Neural cell (in vitro differentiated cells): ENCODE results near the gene ARHGEF39. TPM values are rescaled to one million over a fixed set of nuclear protein-coding genes. Genes with fewer than 3 reads are reported as not detected.

Source experiments
- H2AFZ ChIP-seq: fragments of 200-600, 300-800 bp; sonication (generic), shearing (Covaris generic); 2 replicates; pipeline ENCODE4 v1.6.0; 2014; ENCODE audit warnings: low read depth, mild to moderate bottlenecking, antibody characterized with exemption, low read length, moderate library complexity
- H3F3A ChIP-seq: fragments of 200-600 bp; shearing (Covaris generic); 2 replicates; pipeline ENCODE4 v1.6.1; 2016; ENCODE audit warnings: mild to moderate bottlenecking, moderate library complexity, mixed read lengths, antibody characterized with exemption, low read length; ENCODE audit not compliant: insufficient read depth, poor library complexity, severe bottlenecking
- H3K27ac ChIP-seq: fragments of 200-600, 300-800 bp; sonication (generic), shearing (Covaris generic); 2 replicates; pipeline ENCODE4 v1.5.1; 2014; ENCODE audit warnings: mild to moderate bottlenecking, low read length, moderate library complexity
- H3K27me3 ChIP-seq: fragments of 300-800, 200-600 bp; sonication (generic), shearing (Covaris generic); 2 replicates; pipeline ENCODE4 v1.6.0; 2014; ENCODE audit warnings: mild to moderate bottlenecking, low read depth, low read length, moderate library complexity; ENCODE audit not compliant: insufficient read depth
- H3K36me3 ChIP-seq: fragments of 300-800, 200-600 bp; sonication (generic), shearing (Covaris generic); 2 replicates; pipeline ENCODE4 v1.5.1; 2014; ENCODE audit warnings: mild to moderate bottlenecking, antibody characterized with exemption, low read length, moderate library complexity; ENCODE audit not compliant: insufficient read depth
- H3K4me2 ChIP-seq: fragments of 300-800, 200-600 bp; sonication (generic), shearing (Covaris generic); 2 replicates; pipeline ENCODE4 v1.6.0; 2014; ENCODE audit warnings: mild to moderate bottlenecking, low read length
- H3K4me3 ChIP-seq: fragments of 300-800, 200-600 bp; sonication (generic), shearing (Covaris generic); 2 replicates; pipeline ENCODE4 v1.5.1; 2014; ENCODE audit warnings: mild to moderate bottlenecking, low read length, moderate library complexity
- H3K79me2 ChIP-seq: fragments of 200-600 bp; shearing (Covaris generic); replicated peaks from 2 replicates; pipeline ENCODE4 v1.6.0; 2014; ENCODE audit warnings: mild to moderate bottlenecking, low read length, moderate library complexity; ENCODE audit not compliant: insufficient read depth
- H3K9ac ChIP-seq: fragments of 300-800, 200-600 bp; sonication (generic), shearing (Covaris generic); 2 replicates; pipeline ENCODE4 v1.6.1; 2016; ENCODE audit warnings: mild to moderate bottlenecking, low read length, mixed read lengths
- H3K9me2 ChIP-seq: fragments of 200-600 bp; shearing (Covaris generic); 2 replicates; pipeline ENCODE4 v1.6.1; 2016; ENCODE audit warnings: mild to moderate bottlenecking, low read length, mixed read lengths; ENCODE audit not compliant: insufficient read depth
- H3K9me3 ChIP-seq: fragments of 200-600, 300-800 bp; sonication (generic), shearing (Covaris generic); 2 replicates; pipeline ENCODE4 v1.6.1; 2016; ENCODE audit warnings: mild to moderate bottlenecking, mixed run types, low read length, moderate library complexity, mixed read lengths
- H4K20me1 ChIP-seq: fragments of 200-600 bp; shearing (Covaris generic); 2 replicates; pipeline ENCODE4 v1.6.1; 2016; ENCODE audit warnings: mild to moderate bottlenecking, mixed run types; ENCODE audit not compliant: insufficient read depth
- EP300 ChIP-seq: fragments of 450-650 bp; conservative IDR thresholded peaks from 2 replicates; pipeline ENCODE4 v1.6.1; 2014; ENCODE audit warnings: antibody characterized with exemption, mild to moderate bottlenecking, moderate library complexity; ENCODE audit not compliant: poor library complexity, severe bottlenecking
- EZH2 ChIP-seq: fragments of 200-600, 300-800 bp; shearing (Covaris generic), sonication (generic); IDR thresholded peaks from 2 replicates; pipeline ENCODE4 v1.6.1; 2014; ENCODE audit warnings: antibody characterized with exemption, low read length, borderline replicate concordance, mild to moderate bottlenecking; ENCODE audit not compliant: insufficient read depth, poor library complexity, severe bottlenecking
- MXI1 ChIP-seq: fragments of 450-650 bp; conservative IDR thresholded peaks from 2 replicates; pipeline ENCODE4 v1.6.1; 2014; ENCODE audit warnings: antibody characterized with exemption, mild to moderate bottlenecking; ENCODE audit not compliant: poor library complexity, severe bottlenecking
- POLR2AphosphoS5 ChIP-seq: IDR thresholded peaks from 2 replicates; pipeline ENCODE4 v1.6.1; 2012
- RAD21 ChIP-seq: fragments of 450-650 bp; conservative IDR thresholded peaks from 2 replicates; pipeline ENCODE4 v1.6.1; 2014; ENCODE audit warnings: antibody characterized with exemption, mild to moderate bottlenecking, moderate library complexity
- SMC3 ChIP-seq: fragments of 450-650 bp; conservative IDR thresholded peaks from 2 replicates; pipeline ENCODE4 v1.6.1; 2014; ENCODE audit warnings: antibody characterized with exemption, mild to moderate bottlenecking, moderate library complexity; ENCODE audit not compliant: poor library complexity
- TAF1 ChIP-seq: IDR thresholded peaks from 2 replicates; pipeline ENCODE4 v1.6.1; 2012; ENCODE audit warnings: low read depth
- polyA plus RNA-seq: library from polyadenylated mRNA; depleted of rRNA; stranded (reverse); fragments of >200 nt; gene quantifications from 2 replicates; pipeline ENCODE4 v1.2.3, GENCODE V29; 2014
- TF ChIP-seq, protein P1 (sequence below): fragments of 450-650 bp; IDR thresholded peaks from 2 replicates; pipeline ENCODE4 v1.5.1; 2014; ENCODE audit warnings: antibody characterized with exemption, mild to moderate bottlenecking, moderate library complexity; ENCODE audit not compliant: poor library complexity, severe bottlenecking
- TF ChIP-seq, protein P2 (sequence below): IDR thresholded peaks from 2 replicates; pipeline ENCODE4 v1.6.1; 2012; ENCODE audit warnings: borderline replicate concordance

Gene ARHGEF39
- polyA plus RNA-seq, 1 donor from 2014 or later, result 0.51 TPM

GRCh38 chr9:35666045-35666444 is 1.1 kb upstream of the ARHGEF39 start:
- no peaks in the 10 kb centered on the region for H3K27me3 ChIP-seq
- H3K4me3 ChIP-seq, result no peak overlapping the region
- H2AFZ ChIP-seq, result no peak overlapping the region

GRCh38 chr9:35665471-35665818 is 450 bp upstream of the ARHGEF39 start:
- H2AFZ ChIP-seq, result peak overlapping the region; percentile 45
- H3K9ac ChIP-seq, result peak overlapping the region; percentile 54

More at GRCh38 chr9:35666045-35666444, 1.1 kb upstream of the ARHGEF39 start:
- no peaks in the 10 kb centered on the region for H3K9me2 ChIP-seq
- no peak overlapping the region for H3K9ac ChIP-seq
- H3K4me2 ChIP-seq, result no peak overlapping the region
- no peaks in the 10 kb centered on the region for H3K9me3 ChIP-seq
- H3K27ac ChIP-seq, result no peak overlapping the region
- H3K36me3 ChIP-seq, result peaks cover 2% of the 10 kb centered on the region
- H3K79me2 ChIP-seq, result no peaks in the 10 kb centered on the region
- no peaks in the 10 kb centered on the region for H3F3A ChIP-seq
- no peaks in the 10 kb centered on the region for H4K20me1 ChIP-seq
- TF ChIP-seq RAD21, result no peak
- TF ChIP-seq, protein P1, sequence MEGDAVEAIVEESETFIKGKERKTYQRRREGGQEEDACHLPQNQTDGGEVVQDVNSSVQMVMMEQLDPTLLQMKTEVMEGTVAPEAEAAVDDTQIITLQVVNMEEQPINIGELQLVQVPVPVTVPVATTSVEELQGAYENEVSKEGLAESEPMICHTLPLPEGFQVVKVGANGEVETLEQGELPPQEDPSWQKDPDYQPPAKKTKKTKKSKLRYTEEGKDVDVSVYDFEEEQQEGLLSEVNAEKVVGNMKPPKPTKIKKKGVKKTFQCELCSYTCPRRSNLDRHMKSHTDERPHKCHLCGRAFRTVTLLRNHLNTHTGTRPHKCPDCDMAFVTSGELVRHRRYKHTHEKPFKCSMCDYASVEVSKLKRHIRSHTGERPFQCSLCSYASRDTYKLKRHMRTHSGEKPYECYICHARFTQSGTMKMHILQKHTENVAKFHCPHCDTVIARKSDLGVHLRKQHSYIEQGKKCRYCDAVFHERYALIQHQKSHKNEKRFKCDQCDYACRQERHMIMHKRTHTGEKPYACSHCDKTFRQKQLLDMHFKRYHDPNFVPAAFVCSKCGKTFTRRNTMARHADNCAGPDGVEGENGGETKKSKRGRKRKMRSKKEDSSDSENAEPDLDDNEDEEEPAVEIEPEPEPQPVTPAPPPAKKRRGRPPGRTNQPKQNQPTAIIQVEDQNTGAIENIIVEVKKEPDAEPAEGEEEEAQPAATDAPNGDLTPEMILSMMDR, result no peak
- no peak for TF ChIP-seq EZH2
- TF ChIP-seq SMC3, result no peak
- TF ChIP-seq EP300, result no peak
- TF ChIP-seq POLR2AphosphoS5, result no peak
- TF ChIP-seq MXI1, result no peak
- TF ChIP-seq TAF1, result no peak

More at GRCh38 chr9:35665471-35665818, 450 bp upstream of the ARHGEF39 start:
- Histone ChIP-seq H3F3A (no peaks in the 10 kb centered on the region), H3K27me3 (no peaks in the 10 kb centered on the region), H3K27ac (no peak overlapping the region), H3K9me3 (no peaks in the 10 kb centered on the region), H3K79me2 (no peaks in the 10 kb centered on the region), H3K4me3 (peak overlapping the region; percentile 82), H4K20me1 (no peaks in the 10 kb centered on the region), H3K36me3 (peaks cover 8% of the 10 kb centered on the region), H3K9me2 (no peaks in the 10 kb centered on the region), H3K4me2 (peak overlapping the region; percentile 80)
- TF ChIP-seq SMC3, result no peak
- TF ChIP-seq, protein P1, result no peak
- TF ChIP-seq, protein P2, sequence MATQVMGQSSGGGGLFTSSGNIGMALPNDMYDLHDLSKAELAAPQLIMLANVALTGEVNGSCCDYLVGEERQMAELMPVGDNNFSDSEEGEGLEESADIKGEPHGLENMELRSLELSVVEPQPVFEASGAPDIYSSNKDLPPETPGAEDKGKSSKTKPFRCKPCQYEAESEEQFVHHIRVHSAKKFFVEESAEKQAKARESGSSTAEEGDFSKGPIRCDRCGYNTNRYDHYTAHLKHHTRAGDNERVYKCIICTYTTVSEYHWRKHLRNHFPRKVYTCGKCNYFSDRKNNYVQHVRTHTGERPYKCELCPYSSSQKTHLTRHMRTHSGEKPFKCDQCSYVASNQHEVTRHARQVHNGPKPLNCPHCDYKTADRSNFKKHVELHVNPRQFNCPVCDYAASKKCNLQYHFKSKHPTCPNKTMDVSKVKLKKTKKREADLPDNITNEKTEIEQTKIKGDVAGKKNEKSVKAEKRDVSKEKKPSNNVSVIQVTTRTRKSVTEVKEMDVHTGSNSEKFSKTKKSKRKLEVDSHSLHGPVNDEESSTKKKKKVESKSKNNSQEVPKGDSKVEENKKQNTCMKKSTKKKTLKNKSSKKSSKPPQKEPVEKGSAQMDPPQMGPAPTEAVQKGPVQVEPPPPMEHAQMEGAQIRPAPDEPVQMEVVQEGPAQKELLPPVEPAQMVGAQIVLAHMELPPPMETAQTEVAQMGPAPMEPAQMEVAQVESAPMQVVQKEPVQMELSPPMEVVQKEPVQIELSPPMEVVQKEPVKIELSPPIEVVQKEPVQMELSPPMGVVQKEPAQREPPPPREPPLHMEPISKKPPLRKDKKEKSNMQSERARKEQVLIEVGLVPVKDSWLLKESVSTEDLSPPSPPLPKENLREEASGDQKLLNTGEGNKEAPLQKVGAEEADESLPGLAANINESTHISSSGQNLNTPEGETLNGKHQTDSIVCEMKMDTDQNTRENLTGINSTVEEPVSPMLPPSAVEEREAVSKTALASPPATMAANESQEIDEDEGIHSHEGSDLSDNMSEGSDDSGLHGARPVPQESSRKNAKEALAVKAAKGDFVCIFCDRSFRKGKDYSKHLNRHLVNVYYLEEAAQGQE, result no peak
- no peak for TF ChIP-seq TAF1
- TF ChIP-seq EP300, result no peak
- TF ChIP-seq POLR2AphosphoS5, result no peak
